CD14-positive monocyte (primary cell): ENCODE data around the gene SLC6A11. TPM values are rescaled to one million over a fixed set of nuclear protein-coding genes. Genes with fewer than 3 reads are reported as not detected.

Experiments used
- DNase-seq, 3 donors: peaks; one replicate each; pipeline ENCODE4 v3.0.0-alpha.2; 2011 to 2022
- H2AFZ ChIP-seq: 2 replicates; pipeline ENCODE4 v1.6.0; 2012; ENCODE audit warnings: mild to moderate bottlenecking, low read depth, low read length, inconsistent platforms; ENCODE audit not compliant: insufficient read depth, poor library complexity, severe bottlenecking
- H3K27ac ChIP-seq, 2 donors: 1 replicate in 1 of 2; 2 replicates in 1 of 2; pipeline ENCODE4 v1.5.1; 2012 to 2013; ENCODE audit warnings: low read length in 2 of 2, control low read depth in 1 of 2, inconsistent platforms in 1 of 2, low read depth in 1 of 2, mild to moderate bottlenecking in 1 of 2
- H3K27me3 ChIP-seq, 2 donors: one replicate each; pipeline versions ENCODE4 v1.6.0 to v1.6.1; 2011 to 2013; ENCODE audit warnings: low read length in 2 of 2; ENCODE audit not compliant: control insufficient read depth in 2 of 2, insufficient read depth in 2 of 2
- H3K36me3 ChIP-seq, 2 donors: replicated peaks in 1 of 2; 1 replicate in 1 of 2; 2 replicates in 1 of 2; pipeline versions ENCODE4 v1.5.1 to v1.6.1; 2012 to 2013; ENCODE audit warnings: low read length in 2 of 2, control low read depth in 1 of 2, inconsistent platforms in 1 of 2, mild to moderate bottlenecking in 1 of 2; ENCODE audit not compliant: insufficient read depth in 2 of 2, control insufficient read depth in 1 of 2
- H3K4me1 ChIP-seq, 2 donors: 1 replicate in 1 of 2; 2 replicates in 1 of 2; pipeline versions ENCODE4 v1.5.1 to v1.6.1; 2012 to 2013; ENCODE audit warnings: low read length in 2 of 2, control low read depth in 1 of 2, inconsistent platforms in 1 of 2, mild to moderate bottlenecking in 1 of 2, moderate library complexity in 1 of 2; ENCODE audit not compliant: insufficient read depth in 2 of 2, control insufficient read depth in 1 of 2
- H3K4me2 ChIP-seq: replicated peaks from 2 replicates; pipeline ENCODE3; 2012; ENCODE audit warnings: low read length, moderate library complexity, mild to moderate bottlenecking; ENCODE audit not compliant: poor library complexity, severe bottlenecking; ENCODE audit errors: extremely low read depth
- H3K4me3 ChIP-seq, 3 experiments: fragments of 200-600 bp in 1 of 3; sonication (generic) in 1 of 3; replicated peaks in 1 of 3; 1 replicate in 2 of 3; 2 replicates in 1 of 3; pipeline ENCODE4 v1.5.1; 2011 to 2013; ENCODE audit warnings: low read length in 3 of 3, mild to moderate bottlenecking in 3 of 3, control low read depth in 2 of 3, low read depth in 2 of 3, inconsistent platforms in 1 of 3, moderate library complexity in 1 of 3
- H3K79me2 ChIP-seq: 2 replicates; pipeline ENCODE4 v1.6.0; 2012; ENCODE audit warnings: mild to moderate bottlenecking, control low read depth, inconsistent platforms, low read length, moderate library complexity; ENCODE audit not compliant: insufficient read depth
- H3K9ac ChIP-seq: 2 replicates; pipeline ENCODE4 v1.6.0; 2017; ENCODE audit warnings: low read length, mild to moderate bottlenecking; ENCODE audit not compliant: insufficient read depth, poor library complexity, severe bottlenecking
- H3K9me3 ChIP-seq, 2 donors: replicated peaks in 1 of 2; 1 replicate in 1 of 2; 2 replicates in 1 of 2; pipeline versions ENCODE4 v1.5.1 to v1.6.1; 2012 to 2013; ENCODE audit warnings: low read length in 2 of 2, control low read depth in 1 of 2; ENCODE audit not compliant: control insufficient read depth in 1 of 2, insufficient read depth in 1 of 2
- H4K20me1 ChIP-seq: 2 replicates; pipeline ENCODE4 v1.6.0; 2012; ENCODE audit warnings: mild to moderate bottlenecking, low read length, control low read depth, moderate library complexity; ENCODE audit not compliant: insufficient read depth
- H3K27ac Mint-ChIP-seq, 7 donors: one replicate each; pipeline ENCODE4 v1.8.0; 2020; ENCODE audit warnings: mild to moderate bottlenecking in 7 of 7, mixed read lengths in 7 of 7, moderate library complexity in 6 of 7, inconsistent platforms in 2 of 7
- H3K27me3 Mint-ChIP-seq, 3 donors: one replicate each; pipeline ENCODE4 v1.8.0; 2021 to 2022; ENCODE audit warnings: low read depth in 3 of 3, mild to moderate bottlenecking in 3 of 3, mixed read lengths in 3 of 3, moderate library complexity in 3 of 3, inconsistent platforms in 1 of 3
- H3K36me3 Mint-ChIP-seq, 2 donors: one replicate each; pipeline ENCODE4 v1.8.0; 2020; ENCODE audit warnings: mixed read lengths in 2 of 2, inconsistent platforms in 1 of 2, mild to moderate bottlenecking in 1 of 2
- H3K4me1 Mint-ChIP-seq: one replicate; pipeline ENCODE4 v1.8.0; 2020; ENCODE audit warnings: mild to moderate bottlenecking, mixed read lengths
- H3K4me3 Mint-ChIP-seq, 2 donors: one replicate each; pipeline ENCODE4 v1.8.0; 2020; ENCODE audit warnings: mild to moderate bottlenecking in 2 of 2, mixed read lengths in 2 of 2, moderate library complexity in 1 of 2
- H3K9me3 Mint-ChIP-seq, 7 donors: one replicate each; pipeline ENCODE4 v1.8.0; 2020 to 2022; ENCODE audit warnings: mixed read lengths in 7 of 7, mild to moderate bottlenecking in 6 of 7, moderate library complexity in 6 of 7, inconsistent platforms in 2 of 7
- WGBS: methylation state at CpG from one replicate; pipeline ENCODE4 v1.1.5; 2013; ENCODE audit warnings: missing lambda C conversion rate; ENCODE audit not compliant: insufficient coverage; 5-methylcytosine and 5-hydroxymethylcytosine counted together
- intact Hi-C, 2 donors: fragments of 100-400 bp; cut with micrococcal nuclease; formaldehyde crosslinking; loops; one replicate each; pipeline versions ENCODE4 v1.15.0 to v1.15.1; 2023
- polyA plus RNA-seq, 3 donors: library from polyadenylated mRNA; depleted of rRNA in 1 of 3; unstranded in 2 of 3; stranded (reverse) in 1 of 3; fragments of 300-500 nt in 2 of 3; fragments of >200 nt in 1 of 3; fragmentation: Illumina TruSeq in 2 of 3; gene quantifications; 1 replicate in 2 of 3; 2 replicates in 1 of 3; pipeline ENCODE4 v1.2.3, GENCODE V29; 2012 to 2021
- TF ChIP-seq, protein P1 (sequence below): fragments of 200-600 bp; IDR thresholded peaks from one replicate; pipeline ENCODE4 v1.8.0; 2022; ENCODE audit warnings: antibody characterized with exemption, mild to moderate bottlenecking

The SLC6A11 gene
- polyA plus RNA-seq, 3 donors, result not detected

DNA sequence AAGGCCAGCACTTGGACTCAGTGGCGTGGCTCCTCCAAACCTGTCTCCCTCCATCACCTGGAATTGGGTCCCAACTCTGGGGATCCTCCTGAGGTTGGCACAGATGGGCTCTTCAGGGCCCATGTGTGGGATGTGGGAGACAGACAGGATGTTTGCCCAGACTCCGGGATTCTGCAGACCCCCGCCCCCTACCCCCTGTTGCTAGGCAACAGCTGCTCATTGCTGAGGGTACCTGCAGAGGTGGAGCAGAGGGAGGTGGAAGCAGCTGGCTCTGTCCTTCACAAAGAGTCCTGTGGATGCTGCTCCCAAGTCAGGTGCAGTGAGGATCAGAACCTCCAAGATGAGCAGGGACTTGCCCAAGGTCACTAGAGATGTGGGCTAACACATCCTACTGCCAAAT, 136.5 kb downstream of the SLC6A11 start:
- H3K27ac Mint-ChIP-seq, result no peak overlapping the region
- Histone ChIP-seq H3K9me3 (no peaks in the 10 kb centered on the region), H4K20me1 (no peaks in the 10 kb centered on the region), H3K27me3 (no peaks in the 10 kb centered on the region), H3K4me3 (no peak overlapping the region), H3K4me1 (no peaks in the 10 kb centered on the region), H3K4me2 (no peak overlapping the region), H3K36me3 (no peaks in the 10 kb centered on the region), H2AFZ (no peak overlapping the region), H3K79me2 (no peaks in the 10 kb centered on the region), H3K9ac (no peak overlapping the region), H3K27ac (no peak overlapping the region)
- H3K4me1 Mint-ChIP-seq, result no peaks in the 10 kb centered on the region
- TF ChIP-seq, protein P1, sequence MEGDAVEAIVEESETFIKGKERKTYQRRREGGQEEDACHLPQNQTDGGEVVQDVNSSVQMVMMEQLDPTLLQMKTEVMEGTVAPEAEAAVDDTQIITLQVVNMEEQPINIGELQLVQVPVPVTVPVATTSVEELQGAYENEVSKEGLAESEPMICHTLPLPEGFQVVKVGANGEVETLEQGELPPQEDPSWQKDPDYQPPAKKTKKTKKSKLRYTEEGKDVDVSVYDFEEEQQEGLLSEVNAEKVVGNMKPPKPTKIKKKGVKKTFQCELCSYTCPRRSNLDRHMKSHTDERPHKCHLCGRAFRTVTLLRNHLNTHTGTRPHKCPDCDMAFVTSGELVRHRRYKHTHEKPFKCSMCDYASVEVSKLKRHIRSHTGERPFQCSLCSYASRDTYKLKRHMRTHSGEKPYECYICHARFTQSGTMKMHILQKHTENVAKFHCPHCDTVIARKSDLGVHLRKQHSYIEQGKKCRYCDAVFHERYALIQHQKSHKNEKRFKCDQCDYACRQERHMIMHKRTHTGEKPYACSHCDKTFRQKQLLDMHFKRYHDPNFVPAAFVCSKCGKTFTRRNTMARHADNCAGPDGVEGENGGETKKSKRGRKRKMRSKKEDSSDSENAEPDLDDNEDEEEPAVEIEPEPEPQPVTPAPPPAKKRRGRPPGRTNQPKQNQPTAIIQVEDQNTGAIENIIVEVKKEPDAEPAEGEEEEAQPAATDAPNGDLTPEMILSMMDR, result no peak
- no peaks in the 10 kb centered on the region for H3K36me3 Mint-ChIP-seq
- WGBS, result no CpG with 5 or more reads among the region's 3 CpGs
- DNase-seq, result no peak
- no peak overlapping the region for H3K4me3 Mint-ChIP-seq
- peaks cover 0 to under 1% (median 0%) of the 10 kb centered on the region in 7 donors for H3K9me3 Mint-ChIP-seq
- intact Hi-C loops, result no loop called here
- peaks cover 1 to 9% (median 2%) of the 10 kb centered on the region in 3 donors for H3K27me3 Mint-ChIP-seq

- Mint-ChIP-seq H3K27me3 (peaks cover 0 to 9% (median 3%) of the 10 kb centered on the region in 3 donors), H3K9me3 (no peaks in the 10 kb centered on the region), H3K4me3 (no peak overlapping the region), H3K36me3 (no peaks in the 10 kb centered on the region), H3K4me1 (no peaks in the 10 kb centered on the region), H3K27ac (no peak overlapping the region)
- Histone ChIP-seq H2AFZ (no peak overlapping the region), H3K4me2 (no peak overlapping the region), H3K36me3 (no peaks in the 10 kb centered on the region), H3K9ac (no peak overlapping the region), H3K27ac (no peak overlapping the region), H3K4me3 (no peak overlapping the region), H3K4me1 (no peaks in the 10 kb centered on the region), H3K27me3 (no peaks in the 10 kb centered on the region), H4K20me1 (no peaks in the 10 kb centered on the region), H3K9me3 (no peaks in the 10 kb centered on the region), H3K79me2 (no peaks in the 10 kb centered on the region)
- intact Hi-C loops, result no loop called here
- DNase-seq, result no peak
- WGBS, result 100% methylated on average over 1 of the region's 3 CpGs
- TF ChIP-seq, protein P1, result no peak
Observed at GRCh38 chr3:10954740-10955139, 138.7 kb downstream of the SLC6A11 start.
